ENCODE measurements around the gene FAM185A.
"Not testable (repeated sequence)": the region's sequence is repeated elsewhere in the genome, so short reads cannot be mapped to it uniquely, and the experiment has no call there.

Gene FAM185A

GRCh38 chr7:102830197-102830596, 81.4 kb downstream of the FAM185A start:
- DNase-seq (ENCODE audit: low read depth in 2 of 2), result no peak

- DNase-seq (ENCODE audit: low read depth in 2 of 2), result no peak
These were observed 83.9 kb downstream of the FAM185A start for GRCh38 chr7:102832674-102833073.

- no peak for DNase-seq (ENCODE audit: low read depth in 2 of 2)
These were observed 84.5 kb downstream of the FAM185A start for GRCh38 chr7:102833343-102833742.

DNA sequence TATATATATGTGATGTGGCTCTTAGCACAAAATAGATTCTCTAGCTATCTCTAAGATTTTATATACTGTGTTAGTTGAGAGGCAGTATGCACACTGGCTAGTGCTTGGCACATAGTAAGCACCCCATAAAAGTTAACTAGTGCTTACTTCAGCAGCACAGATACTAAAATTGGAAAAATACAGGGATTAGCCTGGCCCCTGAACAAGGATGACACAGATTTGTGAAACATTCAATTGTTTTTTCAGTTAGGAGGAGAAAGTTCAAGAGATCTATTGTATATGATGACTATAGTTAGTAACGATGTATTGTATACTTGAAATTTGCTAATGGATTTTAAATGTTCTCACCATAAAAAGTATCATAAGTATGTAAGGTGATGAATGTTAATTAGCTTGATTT, 85.7 kb downstream of the FAM185A start:
- no peak for DNase-seq (ENCODE audit: low read depth in 2 of 2)

DNA sequence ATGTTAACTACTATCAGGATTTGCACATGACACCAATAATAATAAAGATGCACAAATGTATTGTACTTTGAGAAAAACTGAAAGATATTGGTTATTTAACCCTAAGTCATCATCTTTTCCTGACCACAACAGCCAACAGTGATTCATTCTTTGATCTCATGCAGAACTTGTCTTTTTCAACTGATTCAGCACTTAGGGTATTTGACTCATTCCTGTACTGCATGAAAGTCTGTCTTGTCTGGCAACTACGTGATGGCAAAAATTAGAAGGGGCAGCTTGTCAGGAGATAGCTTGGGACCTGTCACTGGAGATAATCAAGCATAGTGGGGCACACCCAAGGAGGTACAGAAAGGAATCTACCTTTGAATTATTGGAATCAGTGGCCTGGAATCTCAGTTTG, 86.2 kb downstream of the FAM185A start:
- peak in 1 of 2 donors; percentile 22 for DNase-seq (ENCODE audit: low read depth in 2 of 2)

DNA sequence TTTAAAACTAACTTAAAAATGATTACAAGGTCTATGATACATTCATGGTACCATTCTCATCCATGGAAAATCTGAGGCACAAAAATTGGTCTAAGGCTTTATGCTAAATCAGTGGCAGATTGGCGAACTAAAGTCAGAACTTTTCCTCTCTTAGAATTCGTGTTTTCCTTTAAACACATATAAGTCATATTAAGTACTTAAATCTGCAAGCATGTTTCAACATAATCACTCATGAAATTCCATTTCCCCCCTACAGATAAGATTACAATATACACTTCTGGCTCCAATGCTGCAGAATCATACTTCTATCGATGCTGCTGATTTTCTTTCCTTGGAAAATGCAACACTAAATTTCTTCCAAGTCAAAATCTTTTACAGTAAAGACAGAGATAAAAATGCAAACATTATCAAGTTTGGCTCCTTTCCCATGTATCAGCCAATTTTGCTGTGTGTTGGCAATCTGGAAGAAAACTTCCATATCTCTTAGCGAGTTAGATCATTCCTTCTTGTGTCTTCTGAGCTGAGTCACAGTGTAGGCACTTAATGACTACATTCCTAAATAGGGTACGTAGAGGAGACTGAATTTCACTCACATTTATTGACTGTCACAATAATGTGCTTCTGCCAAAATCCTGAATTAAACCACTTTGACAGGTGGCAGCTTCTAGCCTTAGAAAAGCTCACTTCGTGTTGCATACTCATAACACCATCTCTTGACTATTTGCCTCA, 87.6 kb downstream of the FAM185A start:
- DNase-seq (ENCODE audit: low read depth in 2 of 2), result no peak

DNA sequence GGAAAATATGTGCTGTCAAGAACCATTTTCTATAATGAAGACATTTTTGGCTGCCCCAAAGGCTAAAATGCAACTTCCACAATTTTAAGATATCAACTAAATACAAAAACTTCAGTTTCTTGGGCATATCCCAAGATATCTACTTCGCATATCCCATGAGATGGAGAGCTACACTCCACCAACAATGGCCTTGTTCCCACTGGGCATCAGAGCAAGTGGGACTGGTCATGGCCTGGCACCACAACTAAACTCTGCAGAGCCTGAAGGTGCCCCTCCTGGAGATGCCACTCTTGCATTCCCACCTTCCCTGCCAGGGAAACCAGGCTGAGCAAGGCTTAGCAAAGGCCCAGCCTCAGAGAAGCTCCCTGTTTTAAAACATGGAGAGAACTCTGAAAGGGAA, 88.2 kb downstream of the FAM185A start:
- DNase-seq (ENCODE audit: low read depth in 2 of 2), result no peak

GRCh38 chr7:102837802-102838201, 89.0 kb downstream of the FAM185A start:
- no peak for DNase-seq (ENCODE audit: low read depth in 2 of 2)

GRCh38 chr7:102838572-102839101, 89.8 kb downstream of the FAM185A start:
- DNase-seq (ENCODE audit: low read depth in 2 of 2), result not testable (repeated sequence)

DNA sequence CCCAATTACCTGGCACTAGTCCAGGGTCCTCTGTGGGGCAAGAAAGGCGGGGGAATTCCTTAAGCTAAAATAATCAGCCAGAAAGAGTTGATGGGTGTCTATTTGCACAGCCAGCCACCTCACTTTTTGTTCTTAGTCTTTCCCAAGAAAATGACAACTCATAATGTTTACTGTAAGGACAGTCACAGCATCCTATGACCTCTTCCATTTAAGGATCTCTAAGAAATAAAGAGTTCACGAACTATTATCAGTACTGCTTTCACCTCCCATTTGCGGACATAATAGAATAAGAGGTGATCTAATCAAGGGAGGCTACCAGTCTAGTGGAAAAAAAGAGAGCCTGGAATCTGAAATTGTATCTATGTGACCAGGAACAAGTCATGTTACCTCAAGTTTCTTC, 91.6 kb downstream of the FAM185A start:
- DNase-seq (ENCODE audit: low read depth in 2 of 2), result no peak

GRCh38 chr7:102841290-102841689, 92.5 kb downstream of the FAM185A start:
- DNase-seq (ENCODE audit: low read depth in 2 of 2), result no peak

DNA sequence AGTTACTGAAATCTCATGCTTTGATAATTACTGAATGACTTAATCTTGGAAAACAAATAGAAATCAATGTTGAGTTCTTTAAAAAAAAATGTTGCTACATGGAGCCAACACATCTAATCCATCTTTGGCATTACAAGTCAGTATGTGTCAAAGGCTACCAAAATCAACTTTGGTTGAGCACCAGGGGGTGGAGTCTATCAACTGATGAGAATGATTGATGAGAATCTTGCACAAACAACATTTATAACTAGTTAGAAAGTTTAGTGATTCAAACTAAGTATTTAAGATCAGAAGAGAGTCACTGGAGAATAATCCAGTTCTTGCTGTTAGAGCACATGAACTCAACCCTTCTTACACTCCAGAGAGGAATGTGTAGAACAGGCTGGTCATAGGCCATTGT, 93.5 kb downstream of the FAM185A start:
- no peak for DNase-seq (ENCODE audit: low read depth in 2 of 2)

- no peak for DNase-seq (ENCODE audit: low read depth in 2 of 2)
These were observed 95.1 kb downstream of the FAM185A start for GRCh38 chr7:102843850-102844249.

DNA sequence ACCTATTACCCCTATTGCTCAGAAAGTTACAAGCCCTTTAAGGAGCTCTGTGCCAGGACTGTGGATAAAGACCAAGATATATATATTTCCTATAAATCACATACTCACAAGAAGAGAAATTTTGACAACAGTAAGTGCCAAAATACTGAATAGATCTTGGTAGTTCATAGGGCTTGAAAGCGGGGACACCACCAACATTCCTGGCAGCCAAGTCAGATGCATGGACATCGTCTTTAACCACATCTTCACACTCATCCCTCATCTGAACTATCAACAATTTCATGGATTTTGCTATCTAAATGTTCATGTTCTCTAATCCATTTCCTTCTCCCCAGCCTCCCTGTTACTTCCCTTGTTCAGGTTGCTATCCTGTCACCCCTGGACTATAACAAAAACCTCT, 96.5 kb downstream of the FAM185A start:
- no peak for DNase-seq (ENCODE audit: low read depth in 2 of 2)

DNA sequence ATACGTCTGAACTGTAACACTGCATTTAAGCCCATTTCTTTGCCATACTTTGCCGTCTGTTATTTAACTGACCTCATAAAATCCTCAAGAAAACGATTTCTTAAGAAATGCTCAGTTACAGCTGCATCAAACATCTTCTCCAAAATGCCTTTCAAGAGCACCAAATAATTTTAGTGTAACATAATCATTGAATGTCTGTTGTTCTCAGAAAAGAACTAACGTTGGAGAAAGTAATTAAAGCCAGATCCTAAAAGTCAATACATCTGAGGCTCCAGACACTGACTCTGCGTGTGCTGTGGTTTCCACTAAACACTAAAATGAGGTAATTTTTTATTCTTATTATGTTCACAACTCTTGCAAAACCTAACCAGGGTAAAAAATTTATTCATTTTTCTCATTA, 100.3 kb downstream of the FAM185A start:
- no peak for DNase-seq (ENCODE audit: low read depth in 2 of 2)

- DNase-seq (ENCODE audit: low read depth in 2 of 2), result no peak
These were observed 100.7 kb downstream of the FAM185A start for GRCh38 chr7:102849538-102849937.

DNA sequence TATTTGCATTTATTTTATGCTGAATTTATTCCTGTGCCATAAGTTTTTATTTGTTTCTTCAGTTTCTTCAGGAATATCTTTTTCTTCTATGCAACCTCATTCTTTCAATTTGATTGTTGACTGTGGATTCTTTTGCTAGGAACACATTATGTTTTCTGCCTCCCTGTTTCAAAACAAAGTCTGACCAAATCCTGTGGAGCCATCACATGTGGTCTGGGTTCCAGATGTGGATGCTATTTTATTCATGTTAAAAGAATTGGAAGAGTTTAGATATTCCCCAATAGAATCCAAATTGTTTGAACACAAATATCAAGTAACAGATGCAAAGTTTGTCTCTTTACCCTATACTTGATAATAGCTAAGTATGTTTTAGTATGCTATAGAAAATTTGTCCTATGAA, 107.2 kb downstream of the FAM185A start:
- DNase-seq (ENCODE audit: low read depth in 2 of 2), result no peak
